CD14-positive monocyte (primary cell): ENCODE results near the gene RGS7. TPM values are rescaled to one million over a fixed set of nuclear protein-coding genes. Genes with fewer than 3 reads are reported as not detected.

ENCODE experiments used
- DNase-seq, 3 donors: peaks; one replicate each; pipeline ENCODE4 v3.0.0-alpha.2; 2011 to 2022
- H2AFZ ChIP-seq: 2 replicates; pipeline ENCODE4 v1.6.0; 2012; ENCODE audit warnings: mild to moderate bottlenecking, low read depth, low read length, inconsistent platforms; ENCODE audit not compliant: insufficient read depth, poor library complexity, severe bottlenecking
- H3K27ac ChIP-seq, 2 donors: 1 replicate in 1 of 2; 2 replicates in 1 of 2; pipeline ENCODE4 v1.5.1; 2012 to 2013; ENCODE audit warnings: low read length in 2 of 2, control low read depth in 1 of 2, inconsistent platforms in 1 of 2, low read depth in 1 of 2, mild to moderate bottlenecking in 1 of 2
- H3K27me3 ChIP-seq, 2 donors: one replicate each; pipeline versions ENCODE4 v1.6.0 to v1.6.1; 2011 to 2013; ENCODE audit warnings: low read length in 2 of 2; ENCODE audit not compliant: control insufficient read depth in 2 of 2, insufficient read depth in 2 of 2
- H3K36me3 ChIP-seq, 2 donors: replicated peaks in 1 of 2; 1 replicate in 1 of 2; 2 replicates in 1 of 2; pipeline versions ENCODE4 v1.5.1 to v1.6.1; 2012 to 2013; ENCODE audit warnings: low read length in 2 of 2, control low read depth in 1 of 2, inconsistent platforms in 1 of 2, mild to moderate bottlenecking in 1 of 2; ENCODE audit not compliant: insufficient read depth in 2 of 2, control insufficient read depth in 1 of 2
- H3K4me1 ChIP-seq, 2 donors: 1 replicate in 1 of 2; 2 replicates in 1 of 2; pipeline versions ENCODE4 v1.5.1 to v1.6.1; 2012 to 2013; ENCODE audit warnings: low read length in 2 of 2, control low read depth in 1 of 2, inconsistent platforms in 1 of 2, mild to moderate bottlenecking in 1 of 2, moderate library complexity in 1 of 2; ENCODE audit not compliant: insufficient read depth in 2 of 2, control insufficient read depth in 1 of 2
- H3K4me2 ChIP-seq: replicated peaks from 2 replicates; pipeline ENCODE3; 2012; ENCODE audit warnings: low read length, moderate library complexity, mild to moderate bottlenecking; ENCODE audit not compliant: poor library complexity, severe bottlenecking; ENCODE audit errors: extremely low read depth
- H3K4me3 ChIP-seq, 3 experiments: fragments of 200-600 bp in 1 of 3; sonication (generic) in 1 of 3; replicated peaks in 1 of 3; 1 replicate in 2 of 3; 2 replicates in 1 of 3; pipeline ENCODE4 v1.5.1; 2011 to 2013; ENCODE audit warnings: low read length in 3 of 3, mild to moderate bottlenecking in 3 of 3, control low read depth in 2 of 3, low read depth in 2 of 3, inconsistent platforms in 1 of 3, moderate library complexity in 1 of 3
- H3K79me2 ChIP-seq: 2 replicates; pipeline ENCODE4 v1.6.0; 2012; ENCODE audit warnings: mild to moderate bottlenecking, control low read depth, inconsistent platforms, low read length, moderate library complexity; ENCODE audit not compliant: insufficient read depth
- H3K9ac ChIP-seq: 2 replicates; pipeline ENCODE4 v1.6.0; 2017; ENCODE audit warnings: low read length, mild to moderate bottlenecking; ENCODE audit not compliant: insufficient read depth, poor library complexity, severe bottlenecking
- H3K9me3 ChIP-seq, 2 donors: replicated peaks in 1 of 2; 1 replicate in 1 of 2; 2 replicates in 1 of 2; pipeline versions ENCODE4 v1.5.1 to v1.6.1; 2012 to 2013; ENCODE audit warnings: low read length in 2 of 2, control low read depth in 1 of 2; ENCODE audit not compliant: control insufficient read depth in 1 of 2, insufficient read depth in 1 of 2
- H4K20me1 ChIP-seq: 2 replicates; pipeline ENCODE4 v1.6.0; 2012; ENCODE audit warnings: mild to moderate bottlenecking, low read length, control low read depth, moderate library complexity; ENCODE audit not compliant: insufficient read depth
- H3K27ac Mint-ChIP-seq, 7 donors: one replicate each; pipeline ENCODE4 v1.8.0; 2020; ENCODE audit warnings: mild to moderate bottlenecking in 7 of 7, mixed read lengths in 7 of 7, moderate library complexity in 6 of 7, inconsistent platforms in 2 of 7
- H3K27me3 Mint-ChIP-seq, 3 donors: one replicate each; pipeline ENCODE4 v1.8.0; 2021 to 2022; ENCODE audit warnings: low read depth in 3 of 3, mild to moderate bottlenecking in 3 of 3, mixed read lengths in 3 of 3, moderate library complexity in 3 of 3, inconsistent platforms in 1 of 3
- H3K36me3 Mint-ChIP-seq, 2 donors: one replicate each; pipeline ENCODE4 v1.8.0; 2020; ENCODE audit warnings: mixed read lengths in 2 of 2, inconsistent platforms in 1 of 2, mild to moderate bottlenecking in 1 of 2
- H3K4me1 Mint-ChIP-seq: one replicate; pipeline ENCODE4 v1.8.0; 2020; ENCODE audit warnings: mild to moderate bottlenecking, mixed read lengths
- H3K4me3 Mint-ChIP-seq, 2 donors: one replicate each; pipeline ENCODE4 v1.8.0; 2020; ENCODE audit warnings: mild to moderate bottlenecking in 2 of 2, mixed read lengths in 2 of 2, moderate library complexity in 1 of 2
- H3K9me3 Mint-ChIP-seq, 7 donors: one replicate each; pipeline ENCODE4 v1.8.0; 2020 to 2022; ENCODE audit warnings: mixed read lengths in 7 of 7, mild to moderate bottlenecking in 6 of 7, moderate library complexity in 6 of 7, inconsistent platforms in 2 of 7
- WGBS: methylation state at CpG from one replicate; pipeline ENCODE4 v1.1.5; 2013; ENCODE audit warnings: missing lambda C conversion rate; ENCODE audit not compliant: insufficient coverage; 5-methylcytosine and 5-hydroxymethylcytosine counted together
- intact Hi-C, 2 donors: fragments of 100-400 bp; cut with micrococcal nuclease; formaldehyde crosslinking; loops; one replicate each; pipeline versions ENCODE4 v1.15.0 to v1.15.1; 2023
- polyA plus RNA-seq, 3 donors: library from polyadenylated mRNA; depleted of rRNA in 1 of 3; unstranded in 2 of 3; stranded (reverse) in 1 of 3; fragments of 300-500 nt in 2 of 3; fragments of >200 nt in 1 of 3; fragmentation: Illumina TruSeq in 2 of 3; gene quantifications; 1 replicate in 2 of 3; 2 replicates in 1 of 3; pipeline ENCODE4 v1.2.3, GENCODE V29; 2012 to 2021
- TF ChIP-seq, protein P1 (sequence below): fragments of 200-600 bp; IDR thresholded peaks from one replicate; pipeline ENCODE4 v1.8.0; 2022; ENCODE audit warnings: antibody characterized with exemption, mild to moderate bottlenecking

The RGS7 gene
- polyA plus RNA-seq, 3 donors, result not detected

DNA sequence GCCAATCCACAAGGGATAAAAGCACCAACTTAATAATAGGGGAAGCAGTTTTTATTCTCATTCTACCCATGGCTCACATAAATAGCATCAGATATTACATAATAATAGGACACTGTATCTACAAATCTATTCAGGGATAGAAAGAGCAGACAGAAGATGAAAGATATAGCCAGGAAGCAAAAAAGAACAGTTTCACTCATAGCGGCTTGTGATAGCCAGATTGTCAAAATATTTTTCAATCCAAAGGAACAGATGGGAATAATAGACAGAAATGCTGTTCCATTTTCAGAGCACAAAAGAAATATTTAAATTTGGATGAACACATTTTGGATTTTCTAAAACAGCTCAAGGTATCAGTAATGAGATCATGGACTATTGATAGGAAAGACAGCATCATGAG is 512.5 kb downstream of the RGS7 start:
- Histone ChIP-seq H3K4me1 (no peaks in the 10 kb centered on the region), H3K36me3 (no peaks in the 10 kb centered on the region), H3K9me3 (peaks cover 0 to under 1% of the 10 kb centered on the region in 2 donors), H2AFZ (no peak overlapping the region), H3K79me2 (no peaks in the 10 kb centered on the region), H3K4me2 (no peak overlapping the region), H3K27me3 (no peaks in the 10 kb centered on the region), H3K4me3 (no peak overlapping the region), H4K20me1 (no peaks in the 10 kb centered on the region), H3K9ac (no peak overlapping the region), H3K27ac (no peak overlapping the region)
- TF ChIP-seq, protein P1, sequence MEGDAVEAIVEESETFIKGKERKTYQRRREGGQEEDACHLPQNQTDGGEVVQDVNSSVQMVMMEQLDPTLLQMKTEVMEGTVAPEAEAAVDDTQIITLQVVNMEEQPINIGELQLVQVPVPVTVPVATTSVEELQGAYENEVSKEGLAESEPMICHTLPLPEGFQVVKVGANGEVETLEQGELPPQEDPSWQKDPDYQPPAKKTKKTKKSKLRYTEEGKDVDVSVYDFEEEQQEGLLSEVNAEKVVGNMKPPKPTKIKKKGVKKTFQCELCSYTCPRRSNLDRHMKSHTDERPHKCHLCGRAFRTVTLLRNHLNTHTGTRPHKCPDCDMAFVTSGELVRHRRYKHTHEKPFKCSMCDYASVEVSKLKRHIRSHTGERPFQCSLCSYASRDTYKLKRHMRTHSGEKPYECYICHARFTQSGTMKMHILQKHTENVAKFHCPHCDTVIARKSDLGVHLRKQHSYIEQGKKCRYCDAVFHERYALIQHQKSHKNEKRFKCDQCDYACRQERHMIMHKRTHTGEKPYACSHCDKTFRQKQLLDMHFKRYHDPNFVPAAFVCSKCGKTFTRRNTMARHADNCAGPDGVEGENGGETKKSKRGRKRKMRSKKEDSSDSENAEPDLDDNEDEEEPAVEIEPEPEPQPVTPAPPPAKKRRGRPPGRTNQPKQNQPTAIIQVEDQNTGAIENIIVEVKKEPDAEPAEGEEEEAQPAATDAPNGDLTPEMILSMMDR, result no peak
- no peak for DNase-seq
- Mint-ChIP-seq H3K4me1 (no peaks in the 10 kb centered on the region), H3K27me3 (no peaks in the 10 kb centered on the region), H3K4me3 (no peak overlapping the region), H3K27ac (no peak overlapping the region), H3K36me3 (no peaks in the 10 kb centered on the region), H3K9me3 (peaks cover 0 to 11% (median 2%) of the 10 kb centered on the region in 7 donors)
- no CpG with 5 or more reads among the region's 1 CpG for WGBS
- intact Hi-C loops, result no loop called here

DNA sequence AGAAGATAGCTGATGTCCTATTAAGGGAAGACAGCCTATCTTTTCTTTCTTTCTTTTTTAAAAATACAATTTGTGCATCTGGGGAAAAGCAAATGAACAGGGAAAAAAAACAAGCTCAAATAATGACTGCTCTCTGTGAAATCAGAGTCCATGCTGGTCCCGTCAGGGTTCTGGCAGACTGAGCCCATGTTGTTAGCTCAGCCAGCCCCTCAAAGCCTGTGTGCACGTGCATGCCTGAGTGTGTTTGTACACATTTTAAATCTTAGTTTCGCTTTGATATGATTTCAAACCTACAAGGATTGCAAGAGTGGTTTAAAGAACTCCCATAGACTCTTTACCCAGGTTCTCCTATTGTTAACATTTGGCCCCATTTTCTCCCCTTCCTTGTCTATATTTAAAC is 513.2 kb downstream of the RGS7 start:
- Histone ChIP-seq H2AFZ (no peak overlapping the region), H3K27me3 (no peaks in the 10 kb centered on the region), H4K20me1 (no peaks in the 10 kb centered on the region), H3K9me3 (no peaks in the 10 kb centered on the region), H3K4me1 (no peaks in the 10 kb centered on the region), H3K36me3 (no peaks in the 10 kb centered on the region), H3K9ac (no peak overlapping the region), H3K79me2 (no peaks in the 10 kb centered on the region), H3K4me3 (no peak overlapping the region), H3K27ac (no peak overlapping the region), H3K4me2 (no peak overlapping the region)
- H3K27ac Mint-ChIP-seq, result no peak overlapping the region
- H3K4me1 Mint-ChIP-seq, result no peaks in the 10 kb centered on the region
- TF ChIP-seq, protein P1, result no peak
- H3K9me3 Mint-ChIP-seq, result peaks cover 0 to 11% (median 2%) of the 10 kb centered on the region in 7 donors
- WGBS, result 66% methylated on average over 3 of the region's 3 CpGs
- H3K4me3 Mint-ChIP-seq, result no peak overlapping the region
- H3K27me3 Mint-ChIP-seq, result no peaks in the 10 kb centered on the region
- intact Hi-C loops, result no loop called here
- no peaks in the 10 kb centered on the region for H3K36me3 Mint-ChIP-seq
- DNase-seq, result no peak
